Gastroesophageal sphincter (tissue), 3 donors: ENCODE measurements around the gene HNRNPM.

Source experiments
- CTCF ChIP-seq, 4 experiments: fragments of 200-600 bp in 2 of 4; fragments of 450-650 bp in 2 of 4; sonication (generic) in 1 of 4; IDR thresholded peaks; one replicate each; pipeline ENCODE4 v1.5.1; 2017 to 2019; ENCODE audit warnings: antibody characterized with exemption in 4 of 4, mild to moderate bottlenecking in 2 of 4, moderate library complexity in 2 of 4
- POLR2A ChIP-seq, 2 donors: fragments of 450-650 bp; IDR thresholded peaks; one replicate each; pipeline ENCODE4 v1.6.1; 2017; ENCODE audit warnings: antibody characterized with exemption in 2 of 2, mild to moderate bottlenecking in 2 of 2, moderate library complexity in 1 of 2

- TF ChIP-seq CTCF (IDR thresholded peaks at IDR 0.05): no peak
- TF ChIP-seq POLR2A (IDR thresholded peaks at IDR 0.05): no peak
Measured at GRCh38 chr19:8462571-8462970, 17.8 kb downstream of the HNRNPM start.
